Neutrophil (primary cell): Measurements from ENCODE around the gene CLEC20A.

Experiments used
- H3K27ac ChIP-seq: fragments of 200-600 bp; sonication (generic); 2 replicates; pipeline ENCODE4 v1.5.1; 2016; ENCODE audit warnings: mild to moderate bottlenecking, moderate library complexity
- H3K27me3 ChIP-seq: fragments of 200-600 bp; sonication (generic); 2 replicates; pipeline ENCODE4 v1.6.0; 2016; ENCODE audit warnings: mild to moderate bottlenecking
- H3K36me3 ChIP-seq: fragments of 200-600 bp; sonication (generic); 2 replicates; pipeline ENCODE4 v1.5.1; 2017
- H3K4me1 ChIP-seq, 2 experiments: fragments of 200-600 bp in 1 of 2; sonication (generic) in 1 of 2; 1 replicate in 1 of 2; 2 replicates in 1 of 2; pipeline versions ENCODE4 v1.5.1 to v1.6.1; 2013 to 2016; ENCODE audit warnings: low read depth in 1 of 2, low read length in 1 of 2, mild to moderate bottlenecking in 1 of 2, moderate library complexity in 1 of 2; ENCODE audit not compliant: control insufficient read depth in 1 of 2, insufficient read depth in 1 of 2
- H3K4me3 ChIP-seq, 2 experiments: fragments of 200-600 bp in 1 of 2; sonication (generic) in 1 of 2; 1 replicate in 1 of 2; 2 replicates in 1 of 2; pipeline ENCODE4 v1.5.1; 2013 to 2016; ENCODE audit warnings: low read depth in 1 of 2, low read length in 1 of 2, mild to moderate bottlenecking in 1 of 2, moderate library complexity in 1 of 2
- H3K9me3 ChIP-seq: fragments of 200-600 bp; sonication (generic); 2 replicates; pipeline ENCODE4 v1.5.1; 2016
- CTCF ChIP-seq: fragments of 200-600 bp; sonication (generic); IDR thresholded peaks from 2 replicates; pipeline ENCODE4 v1.5.1; 2016; ENCODE audit warnings: antibody characterized with exemption

Gene CLEC20A

GRCh38 chr1:178532392-178532791 is 35.6 kb upstream of the CLEC20A start:
- H3K4me3 ChIP-seq, result no peak overlapping the region
- peak; percentile 74 for TF ChIP-seq CTCF
- no peaks in the 10 kb centered on the region for H3K27me3 ChIP-seq
- no peak overlapping the region for H3K27ac ChIP-seq
- no peaks in the 10 kb centered on the region for H3K36me3 ChIP-seq
- H3K9me3 ChIP-seq, result no peaks in the 10 kb centered on the region
- H3K4me1 ChIP-seq, result peaks cover 0 to 7% of the 10 kb centered on the region in 2 experiments

GRCh38 chr1:178531887-178532286 is 35.1 kb upstream of the CLEC20A start:
- TF ChIP-seq CTCF, result no peak
- peaks cover 0 to 7% of the 10 kb centered on the region in 2 experiments for H3K4me1 ChIP-seq
- H3K27me3 ChIP-seq, result no peaks in the 10 kb centered on the region
- H3K27ac ChIP-seq, result no peak overlapping the region
- no peak overlapping the region for H3K4me3 ChIP-seq
- no peaks in the 10 kb centered on the region for H3K9me3 ChIP-seq
- no peaks in the 10 kb centered on the region for H3K36me3 ChIP-seq

GRCh38 chr1:178530502-178530901 is 33.7 kb upstream of the CLEC20A start:
- Histone ChIP-seq H3K4me1 (peaks cover 0 to 7% of the 10 kb centered on the region in 2 experiments), H3K27me3 (no peaks in the 10 kb centered on the region), H3K27ac (no peak overlapping the region), H3K4me3 (no peak overlapping the region), H3K36me3 (no peaks in the 10 kb centered on the region), H3K9me3 (no peaks in the 10 kb centered on the region)
- no peak for TF ChIP-seq CTCF

GRCh38 chr1:178530037-178530402 is 33.3 kb upstream of the CLEC20A start:
- Histone ChIP-seq H3K9me3 (no peaks in the 10 kb centered on the region), H3K27me3 (no peaks in the 10 kb centered on the region), H3K36me3 (no peaks in the 10 kb centered on the region), H3K4me3 (no peak overlapping the region), H3K4me1 (peaks cover 0 to 7% of the 10 kb centered on the region in 2 experiments), H3K27ac (no peak overlapping the region)
- no peak for TF ChIP-seq CTCF

GRCh38 chr1:178529364-178530036 is 32.7 kb upstream of the CLEC20A start:
- Histone ChIP-seq H3K36me3 (no peaks in the 10 kb centered on the region), H3K27ac (no peak overlapping the region), H3K4me3 (no peak overlapping the region), H3K4me1 (peaks cover 0 to 7% of the 10 kb centered on the region in 2 experiments), H3K9me3 (no peaks in the 10 kb centered on the region), H3K27me3 (no peaks in the 10 kb centered on the region)
- TF ChIP-seq CTCF, result no peak

- Histone ChIP-seq H3K27ac (no peak overlapping the region), H3K4me1 (peaks cover 0 to 7% of the 10 kb centered on the region in 2 experiments), H3K27me3 (no peaks in the 10 kb centered on the region), H3K4me3 (no peak overlapping the region), H3K9me3 (no peaks in the 10 kb centered on the region), H3K36me3 (no peaks in the 10 kb centered on the region)
- no peak for TF ChIP-seq CTCF
Measured at GRCh38 chr1:178528953-178529335, 32.2 kb upstream of the CLEC20A start.
